Measurements from ENCODE around the gene STYXL1.
"Not testable (repeated sequence)": the region's sequence is repeated elsewhere in the genome, so short reads cannot be mapped to it uniquely, and the experiment has no call there.

STYXL1 gene, protein sequence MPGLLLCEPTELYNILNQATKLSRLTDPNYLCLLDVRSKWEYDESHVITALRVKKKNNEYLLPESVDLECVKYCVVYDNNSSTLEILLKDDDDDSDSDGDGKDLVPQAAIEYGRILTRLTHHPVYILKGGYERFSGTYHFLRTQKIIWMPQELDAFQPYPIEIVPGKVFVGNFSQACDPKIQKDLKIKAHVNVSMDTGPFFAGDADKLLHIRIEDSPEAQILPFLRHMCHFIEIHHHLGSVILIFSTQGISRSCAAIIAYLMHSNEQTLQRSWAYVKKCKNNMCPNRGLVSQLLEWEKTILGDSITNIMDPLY

DNA sequence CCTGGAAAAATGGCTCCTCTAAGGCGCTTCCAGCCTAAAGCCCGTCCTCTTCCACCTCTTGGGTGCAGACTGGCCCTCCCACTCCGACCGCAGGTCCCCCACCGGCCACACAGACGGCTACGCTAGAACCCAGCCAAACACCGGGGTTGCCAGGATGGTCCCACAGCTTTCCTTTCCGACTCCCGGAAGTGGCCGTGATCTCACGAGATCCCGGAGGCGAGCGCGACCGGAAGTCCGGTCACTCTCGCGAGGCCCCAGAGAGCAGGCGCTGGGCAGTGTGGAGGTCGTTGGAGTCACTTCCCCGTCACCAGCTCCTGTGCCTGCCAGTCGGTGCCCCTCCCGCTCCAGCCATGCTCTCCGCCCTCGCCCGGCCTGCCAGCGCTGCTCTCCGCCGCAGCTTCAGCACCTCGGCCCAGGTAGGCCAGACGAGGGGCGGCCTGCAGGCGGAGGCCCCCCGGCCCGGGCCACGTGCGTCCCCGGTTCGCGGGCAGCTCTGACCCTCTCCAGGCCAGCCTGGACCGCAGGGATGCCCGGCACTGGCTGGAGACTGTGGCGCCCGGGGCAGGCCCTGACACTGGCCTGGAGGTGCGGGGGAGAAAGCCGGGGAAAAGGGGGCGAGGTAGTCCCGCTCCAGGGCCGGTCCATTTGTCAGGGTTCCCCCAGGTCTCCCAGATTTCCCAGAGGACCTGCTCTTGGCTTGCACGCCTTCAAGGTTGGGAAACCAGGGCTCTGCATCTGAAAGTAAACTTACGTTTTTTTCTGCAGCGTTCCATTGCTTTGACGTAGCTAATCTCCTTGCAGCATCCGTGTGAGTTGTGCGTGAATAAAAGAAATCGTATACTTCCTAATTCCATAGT lies at the start of gene STYXL1, which contains the start of gene MDH2:
Gene STYXL1, minus strand, starts transcription at position 190 of the 857 bp plus-strand sequence. CDS start 17,477 bp downstream, outside the sequence.
Gene MDH2, plus strand, starts transcription at position 296 of the 857 bp plus-strand sequence. Its CDS starts 55 bp downstream, at position 351.
- DNase-seq, result peak; percentile 89

DNA sequence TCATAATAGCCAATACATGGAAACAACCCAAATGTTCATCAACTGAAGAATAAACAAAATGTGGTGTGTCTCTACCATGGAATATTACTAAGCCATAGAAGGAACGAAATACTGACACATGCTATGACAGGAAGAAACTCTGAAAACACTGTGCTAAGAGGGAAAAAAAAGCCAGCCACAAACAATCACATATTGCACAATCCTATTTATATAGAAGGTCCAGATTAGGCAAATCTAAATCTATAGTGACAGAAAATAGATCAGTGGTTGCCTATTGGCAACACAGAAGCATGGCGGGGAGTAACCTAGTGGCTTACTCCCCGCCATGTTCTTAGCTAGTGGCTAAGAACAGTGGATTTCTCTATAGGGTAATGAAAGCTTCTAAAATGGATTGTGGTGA lies 48.1 kb upstream of the STYXL1 start:
- DNase-seq, result no peak

DNA sequence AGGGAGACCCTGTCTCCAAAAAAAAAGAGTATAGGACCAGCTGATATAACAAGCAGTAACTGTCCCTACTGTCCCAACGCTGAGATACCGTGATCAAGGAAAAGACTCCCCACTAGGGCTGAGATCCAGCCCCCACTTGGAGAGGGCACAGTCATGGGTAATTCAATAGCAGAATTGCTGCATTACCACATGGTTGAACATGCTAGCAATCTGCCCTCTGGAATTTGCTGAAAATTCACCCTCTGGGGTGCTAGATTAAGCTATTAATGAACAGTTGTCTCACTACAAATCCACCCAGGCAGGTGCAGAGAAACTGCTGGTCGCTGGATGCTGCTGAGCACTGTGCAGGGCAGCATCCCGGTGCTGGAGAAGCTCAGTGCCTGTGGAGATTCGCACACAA lies 46.5 kb upstream of the STYXL1 start:
- not testable (repeated sequence) for DNase-seq

DNA sequence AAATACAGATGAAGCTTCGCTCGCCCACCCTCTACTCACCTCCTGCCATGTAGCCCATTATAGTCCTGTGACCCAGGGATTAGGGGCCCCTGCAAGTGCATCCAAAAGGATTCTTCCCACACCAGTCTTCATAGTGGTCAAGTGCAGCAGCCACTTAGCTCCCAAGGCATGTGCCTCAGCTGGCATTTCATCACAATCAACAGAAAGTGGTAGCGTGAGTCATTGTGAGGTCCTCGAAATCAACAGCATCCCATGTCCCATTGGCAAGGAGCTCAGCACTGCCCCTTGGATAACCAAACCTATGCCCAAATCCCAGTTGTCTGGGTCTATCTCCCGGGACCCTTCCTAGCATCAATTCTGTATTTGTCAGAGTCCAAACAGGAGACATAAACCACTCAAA lies 45.7 kb upstream of the STYXL1 start:
- not testable (repeated sequence) for DNase-seq

DNA sequence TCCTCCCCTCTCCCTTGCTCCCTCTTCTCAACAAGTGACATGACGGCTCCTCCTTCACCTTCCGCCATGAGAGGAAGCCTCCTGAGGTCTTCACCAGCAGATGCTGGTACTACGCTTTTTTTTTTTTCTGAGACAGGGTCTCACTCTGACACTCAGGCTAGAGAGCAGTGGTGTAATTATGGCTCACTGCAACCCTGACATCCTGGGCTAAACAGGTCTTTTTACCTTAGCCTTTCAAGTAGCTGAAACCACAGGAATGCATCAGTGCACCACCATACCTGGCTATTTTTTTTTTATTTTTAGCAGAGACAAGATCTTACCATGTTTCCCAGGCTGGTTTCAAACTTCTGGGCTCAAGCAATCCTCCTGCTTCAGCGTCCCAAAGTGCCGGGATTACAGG lies 43.7 kb upstream of the STYXL1 start:
- DNase-seq, result no peak

DNA sequence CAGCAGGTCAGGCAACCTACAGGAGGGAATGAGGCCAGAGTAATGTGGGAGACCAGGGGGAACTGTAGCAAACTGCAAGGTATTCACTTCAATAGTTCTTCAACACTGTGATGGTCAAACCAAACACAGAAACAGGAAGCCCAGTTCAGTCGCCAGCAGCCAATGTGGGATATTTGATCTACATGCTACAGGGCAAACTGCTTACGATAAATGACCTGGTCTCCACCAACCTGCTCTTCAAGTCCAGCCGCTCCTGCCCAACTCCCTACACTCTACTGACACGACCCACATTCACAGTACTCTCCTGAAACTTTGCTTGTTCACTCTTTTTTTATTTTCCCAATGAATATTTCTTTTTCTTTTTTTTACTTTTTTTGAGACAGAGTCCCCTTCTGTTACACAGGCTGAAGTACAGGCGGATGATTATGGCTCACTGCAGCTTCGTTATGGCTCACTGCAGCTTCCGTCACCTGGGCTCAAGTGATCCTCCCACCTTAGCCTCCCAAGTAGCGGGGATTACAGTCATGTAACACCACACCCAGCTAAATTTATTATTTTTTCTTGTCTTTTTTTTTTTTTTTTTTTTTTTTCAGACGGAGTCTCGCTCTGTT lies 42.2 kb upstream of the STYXL1 start:
- DNase-seq, result no peak

DNA sequence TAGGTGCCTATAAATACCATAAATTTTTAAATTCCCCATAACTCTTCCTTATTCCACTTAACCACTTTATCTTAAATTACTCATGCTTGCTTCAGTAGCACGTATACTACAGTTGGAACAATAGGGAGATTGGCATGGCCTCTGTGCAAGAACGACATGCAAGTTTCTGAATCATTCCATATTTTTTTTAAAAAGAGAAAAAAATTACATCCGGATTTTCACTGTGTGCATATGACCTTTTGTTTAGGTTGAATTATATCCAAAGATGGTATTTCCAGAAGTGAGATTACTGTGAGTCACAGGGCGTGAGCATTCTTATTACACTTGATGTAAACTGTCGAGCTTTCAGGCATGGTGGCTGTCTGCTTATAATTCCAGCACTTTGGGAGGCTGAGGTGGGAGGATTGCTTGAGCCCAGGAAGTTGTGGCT lies 39.6 kb upstream of the STYXL1 start:
- DNase-seq, result not testable (repeated sequence)

DNA sequence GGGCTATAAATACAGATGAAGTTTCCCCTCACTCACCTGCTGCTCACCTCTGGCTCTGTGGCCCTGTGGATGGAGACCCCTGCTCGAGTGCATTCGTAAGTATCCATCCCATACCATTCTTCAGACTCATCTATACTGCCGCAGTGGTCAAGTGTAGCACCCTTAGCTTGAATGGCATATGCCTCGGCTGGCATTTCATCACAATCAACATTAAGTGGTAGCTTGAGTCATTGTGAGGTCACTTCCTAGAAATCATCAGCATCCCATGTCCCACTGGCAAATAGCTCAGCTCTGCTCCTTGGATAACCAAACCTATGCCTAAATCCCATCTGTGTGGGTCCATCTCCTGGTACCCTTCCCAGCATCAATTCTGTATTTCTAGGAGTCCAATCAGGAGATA lies 38.3 kb upstream of the STYXL1 start:
- DNase-seq, result no peak

DNA sequence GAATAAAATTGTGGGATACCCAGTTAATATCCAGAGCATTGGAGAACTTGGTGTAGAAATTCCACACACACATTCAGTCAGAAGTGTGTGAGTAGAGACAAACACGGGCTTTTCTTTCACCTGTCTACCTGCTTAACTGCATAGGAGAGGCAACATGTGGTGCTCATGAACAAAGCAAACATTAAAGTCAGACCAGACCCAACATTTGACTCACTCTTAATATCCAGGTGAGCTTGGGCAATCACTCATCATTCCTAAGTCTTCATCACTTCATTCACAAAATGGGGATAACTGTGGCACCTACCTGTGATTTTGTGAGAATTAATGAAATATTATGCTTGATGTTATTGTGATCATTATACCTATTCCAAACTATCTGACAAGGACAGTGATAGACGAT lies 36.3 kb upstream of the STYXL1 start:
- DNase-seq, result not testable (repeated sequence)

DNA sequence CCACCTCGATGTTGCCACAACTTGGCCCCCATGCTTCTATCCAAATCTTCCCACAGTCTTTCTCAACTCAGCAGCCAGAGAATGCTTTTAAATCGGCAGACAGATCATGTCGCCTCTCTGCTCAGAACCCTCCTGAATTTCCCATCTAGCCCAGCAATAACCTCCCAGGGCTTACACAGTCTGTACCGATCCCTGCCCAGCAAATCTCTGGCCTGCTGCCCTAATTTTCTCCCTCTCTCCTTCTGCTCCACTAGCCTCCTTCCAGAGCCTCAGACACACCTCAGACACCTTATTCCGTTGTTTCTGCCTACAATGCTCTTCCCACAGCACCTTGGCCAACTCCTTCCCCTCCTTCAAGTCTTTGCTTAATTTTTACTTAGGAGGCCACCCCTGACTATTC lies 32.4 kb upstream of the STYXL1 start:
- no peak for DNase-seq

DNA sequence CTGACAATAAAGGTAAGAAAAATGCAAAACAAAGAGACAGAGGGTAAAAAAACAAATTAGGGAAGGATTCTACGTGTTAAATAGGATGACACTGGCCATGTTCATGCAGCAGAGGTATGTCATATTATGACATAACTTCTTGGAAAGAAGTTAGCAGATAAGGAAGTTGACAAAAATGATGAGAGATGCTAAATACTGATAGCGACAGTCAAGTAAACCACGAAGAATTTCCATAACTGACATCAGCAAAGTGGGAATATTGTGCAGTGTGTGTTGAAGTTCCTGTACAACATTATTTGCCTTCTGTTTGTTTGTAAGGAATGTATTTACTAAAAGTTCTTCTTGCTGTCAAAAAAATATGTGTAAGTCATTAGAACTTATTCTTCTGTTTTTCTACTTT lies 29.6 kb upstream of the STYXL1 start:
- no peak for DNase-seq

DNA sequence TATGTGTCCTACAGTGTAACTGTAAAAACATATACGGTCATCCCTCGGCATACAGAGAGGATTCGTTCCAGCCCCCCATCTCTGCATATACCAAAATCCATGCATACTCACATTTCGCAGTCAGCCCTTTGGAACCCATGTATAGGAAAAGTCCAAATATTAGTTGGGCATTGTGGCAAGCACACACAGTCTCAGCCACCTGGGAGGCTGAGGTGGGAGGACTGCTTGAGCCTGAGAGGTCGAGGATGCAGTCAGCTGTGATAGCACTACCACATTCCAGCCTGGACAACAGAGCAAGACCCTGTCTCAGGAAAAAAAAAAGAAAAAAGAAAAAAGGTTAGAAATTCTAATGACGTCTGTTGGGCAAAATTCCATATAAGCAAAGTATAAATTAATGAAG lies 29.2 kb upstream of the STYXL1 start:
- no peak for DNase-seq

DNA sequence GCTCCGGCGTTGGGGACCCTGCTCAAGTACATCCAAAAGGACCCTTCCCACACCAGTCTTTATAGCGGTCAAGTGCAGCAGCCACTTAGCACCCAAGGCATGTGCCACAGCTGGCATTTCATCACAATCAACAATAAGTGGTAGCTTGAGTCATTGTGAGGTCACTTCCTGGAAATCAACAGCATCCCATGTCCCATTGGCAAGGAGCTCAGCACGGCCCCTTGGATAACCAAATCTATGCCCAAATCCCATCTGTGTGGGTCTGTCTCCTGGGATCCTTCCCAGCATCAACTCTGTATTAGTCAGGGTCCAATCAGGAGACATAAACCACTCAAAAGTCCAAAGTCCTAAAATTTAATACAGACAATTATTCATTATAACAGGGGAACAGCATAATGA lies 27.2 kb upstream of the STYXL1 start:
- DNase-seq, result no peak

DNA sequence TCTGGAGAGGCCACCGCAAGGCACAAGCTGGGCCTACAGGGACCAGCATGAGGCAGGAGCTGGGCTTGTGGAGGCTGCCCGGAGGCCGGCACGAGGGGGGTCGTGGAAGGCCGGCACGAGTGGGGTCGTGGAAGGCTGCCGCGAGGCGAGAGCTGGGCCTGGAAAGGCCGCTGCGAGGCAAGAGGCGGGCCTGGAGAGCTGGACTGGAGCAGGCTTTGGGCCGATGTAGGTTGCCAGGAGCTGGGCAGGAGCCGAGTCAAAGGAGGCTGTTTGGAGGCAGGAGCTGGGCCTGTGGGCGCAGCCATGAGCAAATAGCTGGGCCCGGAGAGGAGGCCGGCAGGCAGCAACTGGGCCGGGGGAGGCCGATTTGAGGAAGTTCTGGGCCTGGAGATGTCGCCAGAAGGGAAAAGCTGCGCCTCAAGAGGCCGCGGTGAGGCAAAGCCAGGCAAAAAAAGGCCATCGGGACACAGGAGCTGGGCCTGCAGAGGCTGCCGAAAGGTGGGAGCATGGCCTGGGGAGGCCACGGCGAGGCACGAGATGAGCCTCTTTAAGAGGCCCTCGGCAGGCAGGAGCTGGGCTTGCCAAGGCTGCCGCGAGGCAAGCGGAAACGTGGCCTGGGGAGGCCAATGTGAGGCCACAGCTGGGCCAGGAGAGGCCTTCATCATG lies 26.6 kb upstream of the STYXL1 start:
- no peak for DNase-seq

DNA sequence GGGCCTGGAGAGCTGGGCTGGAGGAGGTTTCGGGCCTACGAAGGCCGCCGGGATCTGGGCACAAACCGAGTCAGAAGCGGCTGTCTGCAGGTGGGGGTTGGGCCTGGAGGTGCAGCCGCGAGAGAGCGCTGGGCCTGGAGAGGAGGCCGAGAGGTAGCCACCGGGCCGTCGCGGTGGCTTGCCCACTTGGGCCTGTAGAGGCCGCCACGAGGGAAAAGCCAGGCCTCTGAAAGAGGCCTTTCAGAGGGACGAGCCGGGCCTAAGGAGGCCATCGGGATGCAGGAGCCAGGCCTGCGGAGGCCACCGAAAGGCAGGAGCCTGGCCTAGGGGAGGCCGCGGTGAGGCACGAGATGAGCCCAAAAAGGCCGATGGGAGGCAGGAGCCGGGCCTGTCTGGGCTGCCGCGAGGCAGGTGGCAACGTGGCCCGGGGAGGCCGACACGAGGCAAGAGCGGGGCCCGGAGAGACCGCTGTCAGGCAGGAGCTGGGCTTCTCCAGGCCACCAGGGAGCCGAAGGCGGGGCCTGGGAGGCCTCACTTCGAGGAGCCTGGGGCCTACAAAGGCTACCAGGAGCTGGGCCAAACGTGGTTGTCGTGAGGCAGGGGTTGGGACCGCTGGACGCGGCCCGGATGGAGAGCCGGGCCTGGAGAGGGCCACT lies 25.7 kb upstream of the STYXL1 start:
- no peak for DNase-seq

DNA sequence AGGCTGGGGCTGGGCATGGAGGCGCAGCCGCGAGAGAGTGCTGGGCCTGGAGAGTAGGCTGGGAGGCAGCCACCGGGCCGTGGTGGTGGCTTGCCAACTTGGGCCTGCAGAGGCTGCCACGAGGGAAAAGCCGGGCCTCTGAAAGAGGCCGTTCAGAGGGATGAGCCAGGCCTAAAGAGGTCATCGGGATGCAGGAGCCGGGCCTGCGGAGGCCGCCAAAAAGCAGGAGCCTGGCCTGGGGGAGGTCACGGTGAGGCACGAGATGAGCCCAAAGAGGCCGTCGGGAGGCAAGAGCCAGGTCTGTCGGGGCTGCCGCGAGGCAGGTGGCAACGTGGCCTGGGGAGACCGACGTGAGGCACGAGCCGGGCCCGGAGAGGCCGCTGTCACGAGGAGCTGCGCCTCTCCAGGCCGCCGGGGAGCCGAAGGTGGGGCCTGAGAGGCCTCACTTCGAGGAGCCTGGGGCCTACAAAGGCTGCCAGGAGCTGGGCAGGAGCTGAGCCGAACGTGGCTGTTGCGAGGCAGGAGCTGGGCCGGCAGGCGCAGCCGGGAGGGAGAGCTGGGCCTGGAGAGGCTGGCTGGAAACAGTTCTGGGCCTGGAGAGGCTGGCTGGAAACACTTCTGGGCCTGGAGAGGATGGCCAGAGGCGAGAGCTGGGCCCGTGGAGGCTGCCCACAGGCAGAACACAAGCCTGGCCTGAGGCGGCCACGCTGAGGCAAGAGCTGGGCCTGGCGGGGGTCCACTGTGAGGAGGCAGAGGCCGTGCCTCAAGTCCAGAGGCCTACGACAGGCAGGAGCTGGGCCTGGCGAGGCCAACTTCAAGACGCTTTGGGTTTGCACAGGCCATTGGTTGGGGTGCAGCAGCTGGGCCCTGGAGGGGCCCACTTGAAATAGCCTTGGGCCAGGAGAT lies 24.7 kb upstream of the STYXL1 start:
- no peak for DNase-seq

DNA sequence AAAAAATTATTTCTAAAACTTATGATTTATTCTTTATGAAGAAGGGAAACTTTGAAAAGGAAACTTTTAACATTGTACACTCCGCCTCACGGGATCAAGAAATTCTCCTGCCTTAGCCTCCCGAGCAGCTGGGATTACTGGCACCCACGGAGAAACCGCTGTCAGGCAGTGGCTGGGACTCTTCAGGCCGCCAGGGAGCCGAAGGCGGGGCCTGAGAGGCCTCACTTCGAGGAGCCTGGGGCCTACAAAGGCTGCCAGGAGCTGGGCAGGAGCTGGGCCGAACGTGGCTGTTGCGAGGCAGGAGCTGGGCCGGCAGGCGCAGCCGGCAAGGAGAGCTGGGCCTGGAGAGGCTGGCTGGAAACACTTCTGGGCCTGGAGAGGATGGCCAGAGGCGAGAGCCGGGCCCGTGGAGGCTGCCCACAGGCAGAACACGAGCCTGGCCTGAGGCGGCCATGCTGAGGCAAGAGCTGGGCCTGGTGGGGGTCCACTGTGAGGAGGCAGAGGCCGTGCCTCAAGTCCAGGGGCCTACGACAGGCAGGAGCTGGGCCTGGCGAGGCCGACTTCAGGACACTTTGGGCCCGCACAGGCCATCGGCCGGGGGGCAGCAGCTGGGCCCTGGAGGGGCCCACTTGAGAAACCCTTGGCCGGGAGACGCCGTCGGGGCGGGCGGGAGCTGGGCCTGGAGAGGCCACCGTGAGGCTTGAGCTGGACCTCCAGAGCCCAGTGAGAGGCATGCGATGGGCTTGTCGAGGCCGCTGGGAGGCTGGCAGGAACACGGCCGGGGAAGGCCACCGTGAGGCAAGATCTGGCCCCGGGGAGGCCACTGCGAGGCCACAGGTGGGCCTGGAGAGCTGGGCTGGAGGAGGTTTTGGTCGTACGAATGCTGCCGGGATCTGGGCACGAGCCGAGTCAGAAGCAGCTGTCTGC lies 23.8 kb upstream of the STYXL1 start:
- no peak for DNase-seq

DNA sequence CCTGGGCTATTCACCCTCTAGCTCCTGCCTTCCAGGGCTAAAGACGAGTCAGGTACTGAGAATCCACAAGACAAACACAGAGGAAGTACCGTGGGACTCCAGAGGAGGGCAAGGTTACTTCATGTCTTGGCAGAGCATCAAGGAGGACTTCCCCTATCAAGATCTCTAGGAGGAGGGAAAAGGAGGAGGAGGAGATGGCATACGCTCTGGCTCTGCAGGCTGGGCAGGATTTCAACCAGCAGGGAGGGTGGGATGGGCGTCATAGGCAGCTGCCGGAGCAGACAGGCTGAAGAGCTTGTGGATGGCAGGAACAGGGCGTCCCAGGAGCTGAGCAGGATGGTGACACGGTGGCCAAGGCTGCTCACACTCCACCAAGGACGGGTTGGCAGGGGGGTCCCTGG lies 21.4 kb upstream of the STYXL1 start:
- no peak for DNase-seq

DNA sequence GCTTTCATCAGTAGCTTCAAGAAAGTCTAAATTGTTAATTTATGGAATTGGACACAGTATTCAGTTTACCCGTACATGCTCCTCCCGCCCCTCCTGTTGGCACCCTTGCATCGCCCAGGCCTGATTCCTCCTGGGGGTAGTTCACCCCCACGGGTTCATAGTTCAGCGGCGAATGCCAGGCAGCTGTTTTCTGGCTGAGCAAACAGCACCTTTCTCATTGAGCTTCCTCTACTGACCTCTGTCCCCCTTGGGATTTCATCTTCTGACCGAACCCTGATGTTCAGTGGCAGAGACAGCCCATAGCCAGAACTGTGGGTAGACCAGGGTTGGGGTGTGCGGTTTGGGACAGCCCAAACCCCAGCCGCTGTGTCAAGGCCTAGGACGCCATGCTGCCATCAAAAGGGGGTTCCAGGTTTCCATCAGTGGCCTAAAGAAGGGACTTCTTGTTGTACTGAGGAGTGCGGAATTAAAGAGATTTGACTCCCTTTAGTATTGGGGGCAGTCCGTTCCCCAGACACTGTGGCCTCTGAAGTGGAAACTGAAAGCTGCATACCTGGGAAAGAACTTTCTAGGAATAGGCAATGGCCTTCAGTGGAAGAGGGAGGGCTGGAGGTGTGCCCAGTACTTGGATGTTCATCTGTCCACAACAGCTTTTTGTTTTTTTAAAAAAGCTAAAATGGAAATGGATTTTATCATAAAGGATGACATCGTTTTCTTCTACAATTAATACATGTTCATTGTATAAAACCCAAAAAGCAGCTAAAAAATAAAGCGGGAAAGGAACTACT lies 19.1 kb upstream of the STYXL1 start:
- no peak for DNase-seq

All from NCI-H2107 (cell line).